Chondrocyte (in vitro differentiated cells): ENCODE results near the gene APOO. TPM values are rescaled to one million over a fixed set of nuclear protein-coding genes. Genes with fewer than 3 reads are reported as not detected.

Experiments used
- DNase-seq: peaks from one replicate; pipeline ENCODE4 v3.0.0; 2021; ENCODE audit warnings: mixed read lengths, low spot score
- H3K27ac Mint-ChIP-seq: one replicate; pipeline ENCODE4 v1.8.0; 2021; ENCODE audit warnings: mild to moderate bottlenecking, moderate library complexity, mixed read lengths; ENCODE audit not compliant: unreplicated experiment
- H3K27me3 Mint-ChIP-seq: 2 replicates; pipeline ENCODE4 v1.8.0; 2021; ENCODE audit warnings: low read depth, mixed read lengths
- H3K36me3 Mint-ChIP-seq: 2 replicates; pipeline ENCODE4 v1.8.0; 2021; ENCODE audit warnings: low read depth, mixed read lengths
- H3K4me1 Mint-ChIP-seq: 2 replicates; pipeline ENCODE4 v1.8.0; 2021; ENCODE audit warnings: low read depth, mild to moderate bottlenecking, mixed read lengths
- H3K4me3 Mint-ChIP-seq: one replicate; pipeline ENCODE4 v1.8.0; 2021; ENCODE audit warnings: mild to moderate bottlenecking, moderate library complexity, mixed read lengths; ENCODE audit not compliant: unreplicated experiment
- H3K9me3 Mint-ChIP-seq: 2 replicates; pipeline ENCODE4 v1.8.0; 2021; ENCODE audit warnings: low read depth, mixed read lengths
- long read RNA-seq: library from polyadenylated mRNA; stranded (forward); transcript quantifications from one replicate; pipeline ENCODE4 v2.0.0, GENCODE V29; 2021
- total RNA-seq: library from RNA; stranded (reverse); gene quantifications from 3 replicates; pipeline ENCODE4 v1.2.1, GENCODE V29; 2021
- TF ChIP-seq, protein P1 (sequence below): fragments of 200-600 bp; sonication (generic); IDR thresholded peaks from 2 replicates; pipeline ENCODE4 v1.5.0; 2021; ENCODE audit warnings: antibody characterized with exemption, mild to moderate bottlenecking, moderate library complexity

Gene APOO
- 29.1 to 46.3 TPM (median 30.1 TPM) in 3 replicates for total RNA-seq
- long read RNA-seq, partial matches to known transcripts, result 1 of 12 reads
- long read RNA-seq, other reads (novel, unspliced or antisense), result 7 of 12 reads

DNA sequence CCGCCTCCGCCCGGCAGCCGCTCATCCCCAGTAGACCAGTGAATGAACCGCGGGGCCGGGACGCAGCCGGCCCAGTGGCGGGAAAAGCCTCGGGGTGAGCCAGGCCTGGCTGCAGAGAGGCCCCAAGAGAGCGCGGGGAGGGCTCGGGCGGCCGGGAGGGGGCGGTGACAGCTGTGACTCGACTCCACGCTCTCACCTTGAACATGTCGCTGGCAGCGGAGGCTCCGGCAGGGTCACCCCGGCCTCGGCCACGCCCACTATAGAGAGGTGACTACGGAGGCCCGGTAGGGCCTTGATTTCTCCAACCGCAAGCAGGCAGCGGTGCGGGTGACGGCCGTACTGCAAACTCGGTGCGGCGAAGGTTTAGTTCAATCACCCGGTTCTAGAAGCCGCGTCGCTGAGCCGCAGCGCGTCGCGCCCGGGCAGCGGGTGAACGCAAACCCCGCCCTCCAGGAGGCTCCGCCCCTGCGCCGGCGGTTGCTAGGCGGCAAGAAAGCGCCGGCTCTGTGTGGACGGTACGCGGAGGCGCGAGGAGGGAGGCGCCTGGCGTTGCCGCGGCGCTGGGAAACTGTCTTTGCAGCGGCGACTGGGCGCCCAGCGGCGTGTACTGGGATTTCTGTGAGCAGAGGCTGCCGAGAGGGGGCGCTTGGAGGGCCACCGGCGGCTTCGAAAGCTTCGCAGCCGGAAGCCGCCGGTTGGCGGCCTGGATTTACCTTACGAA is at the start of gene APOO, which contains the start of gene CXorf58:
Gene APOO (minus strand): TSS at position 441 of the 721 bp plus-strand sequence. CDS start 236 bp downstream, at position 205.
Gene CXorf58 (plus strand): TSS at position 509 of the 721 bp plus-strand sequence. CDS start 2,297 bp downstream, outside the sequence.
- TF ChIP-seq, protein P1, sequence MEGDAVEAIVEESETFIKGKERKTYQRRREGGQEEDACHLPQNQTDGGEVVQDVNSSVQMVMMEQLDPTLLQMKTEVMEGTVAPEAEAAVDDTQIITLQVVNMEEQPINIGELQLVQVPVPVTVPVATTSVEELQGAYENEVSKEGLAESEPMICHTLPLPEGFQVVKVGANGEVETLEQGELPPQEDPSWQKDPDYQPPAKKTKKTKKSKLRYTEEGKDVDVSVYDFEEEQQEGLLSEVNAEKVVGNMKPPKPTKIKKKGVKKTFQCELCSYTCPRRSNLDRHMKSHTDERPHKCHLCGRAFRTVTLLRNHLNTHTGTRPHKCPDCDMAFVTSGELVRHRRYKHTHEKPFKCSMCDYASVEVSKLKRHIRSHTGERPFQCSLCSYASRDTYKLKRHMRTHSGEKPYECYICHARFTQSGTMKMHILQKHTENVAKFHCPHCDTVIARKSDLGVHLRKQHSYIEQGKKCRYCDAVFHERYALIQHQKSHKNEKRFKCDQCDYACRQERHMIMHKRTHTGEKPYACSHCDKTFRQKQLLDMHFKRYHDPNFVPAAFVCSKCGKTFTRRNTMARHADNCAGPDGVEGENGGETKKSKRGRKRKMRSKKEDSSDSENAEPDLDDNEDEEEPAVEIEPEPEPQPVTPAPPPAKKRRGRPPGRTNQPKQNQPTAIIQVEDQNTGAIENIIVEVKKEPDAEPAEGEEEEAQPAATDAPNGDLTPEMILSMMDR, result peak; percentile 89
- no peaks in the 10 kb centered on the region for H3K36me3 Mint-ChIP-seq
- no peaks in the 10 kb centered on the region for H3K27me3 Mint-ChIP-seq
- peak within 1 kb of the TSS; percentile 92 for H3K27ac Mint-ChIP-seq
- H3K9me3 Mint-ChIP-seq, result no peaks in the 10 kb centered on the region
- peak; percentile 97 for DNase-seq
- H3K4me3 Mint-ChIP-seq, result peak within 1 kb of the TSS; percentile 80
- H3K4me1 Mint-ChIP-seq, result peaks cover 24% of the 10 kb centered on the region

DNA sequence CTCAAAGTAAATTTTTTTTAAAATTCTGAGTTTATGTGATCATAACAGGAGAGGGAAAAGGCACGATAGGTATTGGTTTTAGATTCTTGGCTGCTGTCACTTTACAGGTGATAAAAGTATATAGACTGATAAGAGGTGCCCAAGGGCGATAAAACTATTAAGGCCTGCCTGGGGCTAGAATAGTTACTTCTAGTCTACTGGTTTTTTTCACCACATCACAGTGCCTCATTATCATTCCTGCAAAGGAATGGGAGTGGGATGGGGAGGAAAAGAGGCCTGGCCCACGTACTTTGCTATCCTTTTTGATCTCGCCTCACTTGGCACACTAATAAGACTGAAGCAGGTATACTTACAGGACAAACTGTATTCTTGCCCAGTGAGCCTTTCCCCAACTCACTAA is 46.7 kb upstream of the APOO start:
- Mint-ChIP-seq H3K4me1 (peaks cover 11% of the 10 kb centered on the region), H3K27me3 (no peaks in the 10 kb centered on the region), H3K36me3 (no peaks in the 10 kb centered on the region), H3K4me3 (no peak overlapping the region), H3K9me3 (no peaks in the 10 kb centered on the region), H3K27ac (no peak overlapping the region)
- no peak for DNase-seq
- TF ChIP-seq, protein P1, result no peak

DNA sequence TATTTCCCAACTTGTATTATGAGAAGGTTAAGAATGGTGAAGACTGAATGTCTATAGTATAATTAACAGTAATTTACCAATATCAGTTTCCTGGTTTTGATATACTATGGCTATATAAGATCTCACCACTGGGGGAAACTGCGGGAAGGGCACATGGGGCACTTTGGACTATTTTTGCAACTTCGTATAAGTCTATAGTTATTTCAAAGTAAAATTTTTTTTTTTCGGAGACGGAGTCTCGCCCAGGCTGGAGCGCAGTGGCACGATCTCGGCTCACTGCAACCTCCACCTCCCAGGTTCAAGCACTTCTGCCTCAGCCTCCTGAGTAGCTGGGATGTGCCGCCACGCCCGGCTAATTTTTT is 46.2 kb upstream of the APOO start:
- no peaks in the 10 kb centered on the region for H3K36me3 Mint-ChIP-seq
- no peaks in the 10 kb centered on the region for H3K9me3 Mint-ChIP-seq
- H3K4me3 Mint-ChIP-seq, result no peak overlapping the region
- TF ChIP-seq, protein P1, result no peak
- peaks cover 11% of the 10 kb centered on the region for H3K4me1 Mint-ChIP-seq
- no peak overlapping the region for H3K27ac Mint-ChIP-seq
- DNase-seq, result no peak
- no peaks in the 10 kb centered on the region for H3K27me3 Mint-ChIP-seq

DNA sequence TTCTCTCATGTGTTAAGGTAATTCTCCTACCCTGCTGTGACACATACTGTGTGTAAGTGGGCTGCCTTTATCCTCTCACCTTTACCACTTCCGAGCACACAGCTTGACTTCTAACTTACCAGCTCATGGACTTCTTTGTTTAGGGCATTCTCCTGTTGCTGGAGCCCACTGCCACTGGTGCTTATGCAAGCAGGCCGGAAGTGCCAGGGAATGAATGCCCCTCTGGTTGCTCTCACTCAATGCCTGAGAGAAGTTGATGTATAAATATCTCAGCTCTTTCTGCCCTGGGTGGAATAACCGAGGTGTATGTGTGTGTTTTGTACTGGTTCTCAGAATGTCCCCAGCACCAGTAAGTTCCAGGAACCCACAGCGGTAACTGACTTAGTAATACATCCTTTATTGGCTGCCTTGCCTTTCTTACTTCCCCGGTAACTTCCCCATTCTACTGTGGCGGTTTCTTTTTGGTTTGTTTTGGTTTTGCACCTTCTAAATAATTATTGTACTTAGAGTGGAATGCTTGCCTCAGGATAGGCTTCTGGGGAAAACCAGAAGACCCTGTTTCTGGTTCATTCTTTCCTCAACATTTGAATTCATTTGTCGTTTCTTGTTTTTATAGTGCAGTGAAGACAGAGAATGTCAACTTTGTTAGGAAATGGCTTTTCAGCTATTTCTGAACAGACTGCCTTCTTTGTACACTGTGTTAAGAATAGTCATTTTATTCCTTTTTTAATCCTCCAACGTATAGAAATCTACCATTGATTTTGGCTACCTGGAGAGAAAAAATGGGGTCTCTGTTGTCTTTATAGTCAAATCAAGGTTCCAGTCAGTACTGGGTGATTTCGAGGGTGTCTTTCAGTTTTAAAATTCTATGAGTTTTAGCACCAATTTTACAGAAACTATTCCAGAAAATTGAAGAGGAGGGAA is 45.5 kb upstream of the APOO start:
- peaks cover 11% of the 10 kb centered on the region for H3K4me1 Mint-ChIP-seq
- H3K4me3 Mint-ChIP-seq, result peak overlapping the region; percentile 56
- no peaks in the 10 kb centered on the region for H3K9me3 Mint-ChIP-seq
- DNase-seq, result no peak
- TF ChIP-seq, protein P1, result no peak
- H3K36me3 Mint-ChIP-seq, result no peaks in the 10 kb centered on the region
- H3K27ac Mint-ChIP-seq, result peak overlapping the region; percentile 46
- no peaks in the 10 kb centered on the region for H3K27me3 Mint-ChIP-seq

GRCh38 chrX:23952391-23952790 is 44.7 kb upstream of the APOO start:
- Mint-ChIP-seq H3K9me3 (no peaks in the 10 kb centered on the region), H3K4me1 (peaks cover 11% of the 10 kb centered on the region), H3K27ac (no peak overlapping the region), H3K4me3 (no peak overlapping the region), H3K36me3 (no peaks in the 10 kb centered on the region), H3K27me3 (no peaks in the 10 kb centered on the region)
- no peak for DNase-seq
- TF ChIP-seq, protein P1, result no peak
